ENCODE results near the gene TMEM236. TPM values are rescaled to one million over a fixed set of nuclear protein-coding genes. Genes with fewer than 3 reads are reported as not detected.

Gene TMEM236, protein sequence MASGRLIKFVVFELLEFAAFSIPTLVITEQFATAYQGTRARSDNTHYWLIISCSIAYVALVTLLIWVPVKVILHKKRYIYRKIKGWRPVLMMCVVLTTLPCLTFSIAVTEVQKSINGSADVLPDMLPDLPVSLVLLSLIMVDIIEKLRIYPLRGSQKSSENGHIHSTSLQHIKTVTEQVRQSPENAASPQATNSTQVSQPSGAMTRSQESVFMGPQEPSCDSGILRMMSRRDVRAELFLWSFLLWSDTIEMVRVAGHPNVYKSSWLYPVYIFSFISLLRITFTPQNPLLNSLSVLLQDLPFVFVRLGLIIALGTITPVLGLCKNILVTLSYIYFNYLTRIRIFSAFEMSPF
- total RNA-seq (under 1 TPM; 0.17 TPM), polyA plus RNA-seq (under 1 TPM in 1 of 2 donors, not detected in 1; 0.03 TPM)

DNA sequence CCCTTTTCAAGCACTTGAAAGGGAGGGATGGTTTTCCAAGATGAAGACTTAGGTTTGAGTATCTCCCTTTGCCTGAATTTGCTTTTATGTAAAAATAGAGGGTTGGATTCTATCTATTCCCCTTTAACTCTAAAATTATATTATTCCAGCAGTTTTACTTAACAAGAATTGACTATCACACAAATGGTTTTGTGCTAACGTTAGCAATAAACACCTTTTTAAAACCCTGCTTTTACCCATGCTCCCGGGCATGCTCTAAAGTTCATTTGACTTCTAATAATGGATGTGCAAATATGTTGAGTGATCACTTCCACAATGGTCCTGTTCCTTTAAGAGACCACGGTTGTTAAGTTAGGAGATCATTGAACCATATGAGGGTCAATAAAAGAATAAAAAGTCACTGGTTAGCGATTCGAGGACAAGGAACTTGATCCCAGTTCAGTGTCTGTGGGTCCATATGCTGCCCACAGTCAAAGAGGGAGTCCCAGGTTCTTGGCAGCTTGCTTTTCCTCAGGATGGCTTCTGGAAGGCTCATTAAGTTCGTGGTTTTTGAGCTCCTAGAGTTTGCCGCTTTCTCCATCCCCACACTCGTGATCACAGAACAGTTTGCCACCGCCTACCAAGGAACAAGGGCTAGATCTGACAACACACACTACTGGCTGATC lies at the start of gene TMEM236:
Gene TMEM236, plus strand, starts transcription at position 421 of the 665 bp plus-strand sequence. Its CDS starts 95 bp downstream, at position 516.
- H3K4me3 ChIP-seq (ENCODE audit: low read length in 2 of 2): no peak within 1 kb of the TSS
- no peaks in the 10 kb centered on the region for H3K9me3 ChIP-seq (ENCODE audit: control insufficient read depth in 1 of 2, low read length in 2 of 2)
- Mint-ChIP-seq H3K27me3 (no peaks in the 10 kb centered on the region), H3K4me1 (peaks cover 2 to 4% (median 3%) of the 10 kb centered on the region in 4 donors), H3K4me3 (no peak within 1 kb of the TSS), H3K36me3 (no peaks in the 10 kb centered on the region), H3K9me3 (no peaks in the 10 kb centered on the region), H3K27ac (no peak within 1 kb of the TSS)
- H3K4me1 ChIP-seq (ENCODE audit: insufficient read depth, low read length): no peaks in the 10 kb centered on the region
- ChIA-PET CTCF (ENCODE audit: partially characterized antibody) (no interaction called here), POLR2A (ENCODE audit: partially characterized antibody) (no interaction called here)
- DNase-seq: no peak
- no peak within 1 kb of the TSS for H3K27ac ChIP-seq (ENCODE audit: low read depth, low read length)
- no peaks in the 10 kb centered on the region for H3K27me3 ChIP-seq (ENCODE audit: insufficient read depth, low read length)
- H3K36me3 ChIP-seq (ENCODE audit: insufficient read depth, low read length): no peaks in the 10 kb centered on the region
- intact Hi-C loops (cut with micrococcal nuclease): no loop called here

DNA sequence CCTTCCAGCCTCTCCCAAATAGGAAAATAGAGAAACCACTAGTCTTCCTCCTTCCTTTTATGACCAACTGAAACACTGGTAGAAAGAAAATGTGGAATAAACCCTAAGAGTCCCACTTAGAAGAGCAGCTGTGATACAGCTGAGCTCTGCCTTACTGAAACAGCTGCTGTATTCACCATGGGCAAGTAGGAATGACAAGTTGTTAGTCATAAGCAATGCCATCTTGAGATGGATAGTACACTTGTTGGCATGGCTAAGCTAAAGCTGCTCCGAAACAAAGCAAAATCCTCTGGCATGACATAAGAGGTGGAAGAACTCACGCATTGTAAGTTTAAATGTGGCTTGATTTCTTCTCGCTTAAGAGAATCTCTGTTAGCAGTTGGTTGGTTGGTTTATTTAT lies 48.3 kb upstream of the TMEM236 start:
- Mint-ChIP-seq H3K4me3 (no peak overlapping the region), H3K27ac (peak overlapping the region in 3 of 7 donors; percentile 3 to 53 (median 16)), H3K36me3 (peaks cover 31 to 54% of the 10 kb centered on the region in 2 donors), H3K27me3 (no peaks in the 10 kb centered on the region), H3K9me3 (no peaks in the 10 kb centered on the region), H3K4me1 (no peaks in the 10 kb centered on the region)
- H3K36me3 ChIP-seq (ENCODE audit: insufficient read depth, low read length): peaks cover 10% of the 10 kb centered on the region
- no peak for DNase-seq
- H3K27me3 ChIP-seq (ENCODE audit: insufficient read depth, low read length): no peaks in the 10 kb centered on the region
- H3K9me3 ChIP-seq (ENCODE audit: control insufficient read depth in 1 of 2, low read length in 2 of 2): no peaks in the 10 kb centered on the region
- intact Hi-C loops (cut with micrococcal nuclease): no loop called here
- H3K4me3 ChIP-seq (ENCODE audit: low read length in 2 of 2): no peak overlapping the region
- H3K27ac ChIP-seq (ENCODE audit: low read depth, low read length): no peak overlapping the region
- POLR2A ChIA-PET (ENCODE audit: partially characterized antibody): no interaction called here
- H3K4me1 ChIP-seq (ENCODE audit: insufficient read depth, low read length): no peaks in the 10 kb centered on the region
- CTCF ChIA-PET (ENCODE audit: partially characterized antibody): no interaction called here

DNA sequence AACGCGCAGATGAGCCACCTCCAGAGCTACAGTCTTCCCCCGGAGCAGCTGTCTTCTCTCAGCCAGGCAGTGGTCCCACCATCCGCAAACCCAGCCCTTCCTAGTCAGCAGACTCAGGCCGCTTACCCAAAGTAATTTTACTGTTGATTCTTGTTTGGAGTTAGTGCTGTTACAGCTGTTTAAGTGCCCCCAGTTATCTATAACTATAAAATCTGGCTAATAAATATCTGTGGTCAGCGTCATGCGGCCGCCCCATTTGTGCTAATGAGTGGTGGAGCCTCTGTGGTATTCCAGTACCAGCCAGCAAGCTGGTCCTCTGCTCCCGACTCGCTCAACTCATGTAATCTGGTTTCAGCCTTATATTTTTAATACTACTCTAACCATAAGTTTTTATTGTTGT lies 43.2 kb upstream of the TMEM236 start:
- no peak for DNase-seq
- intact Hi-C loops (cut with micrococcal nuclease): no loop called here
- Histone ChIP-seq H3K27ac (ENCODE audit: low read depth, low read length) (no peak overlapping the region), H3K4me1 (ENCODE audit: insufficient read depth, low read length) (no peaks in the 10 kb centered on the region), H3K27me3 (ENCODE audit: insufficient read depth, low read length) (no peaks in the 10 kb centered on the region), H3K9me3 (ENCODE audit: control insufficient read depth in 1 of 2, low read length in 2 of 2) (no peaks in the 10 kb centered on the region), H3K36me3 (ENCODE audit: insufficient read depth, low read length) (peaks cover 44% of the 10 kb centered on the region), H3K4me3 (ENCODE audit: low read length in 2 of 2) (no peak overlapping the region)
- H3K27me3 Mint-ChIP-seq: no peaks in the 10 kb centered on the region
- H3K4me3 Mint-ChIP-seq: no peak overlapping the region
- peak overlapping the region in 1 of 7 donors; percentile 81 for H3K27ac Mint-ChIP-seq
- no peaks in the 10 kb centered on the region for H3K4me1 Mint-ChIP-seq
- ChIA-PET CTCF (ENCODE audit: partially characterized antibody) (interaction anchor here (1.6 kb wide), 1 partner anchor 29 kb away, joined by 5 read pairs; no protein-coding TSS in a partner anchor), POLR2A (ENCODE audit: partially characterized antibody) (no interaction called here)
- H3K9me3 Mint-ChIP-seq: no peaks in the 10 kb centered on the region
- peaks cover 53 to 73% of the 10 kb centered on the region in 2 donors for H3K36me3 Mint-ChIP-seq

DNA sequence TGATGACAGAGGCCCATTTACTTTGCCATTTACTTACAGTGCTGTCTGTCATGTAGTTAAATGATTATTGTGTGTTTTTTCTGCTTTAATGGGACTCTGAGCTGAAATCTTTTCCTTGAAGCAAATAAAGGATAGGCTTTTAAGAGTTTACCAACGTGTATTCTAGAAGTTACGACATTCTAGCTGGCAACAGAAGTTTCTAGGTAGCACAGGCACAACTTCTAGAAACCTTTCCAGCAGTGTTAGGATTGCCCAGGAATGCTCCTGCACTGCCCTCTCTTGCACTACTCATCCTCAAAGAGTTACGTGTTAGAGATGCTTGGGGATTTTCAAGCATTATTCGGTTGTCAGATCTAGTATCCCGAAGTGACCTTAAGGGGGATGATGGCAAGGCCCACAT lies 42.5 kb upstream of the TMEM236 start:
- H3K36me3 ChIP-seq (ENCODE audit: insufficient read depth, low read length): peaks cover 48% of the 10 kb centered on the region

DNA sequence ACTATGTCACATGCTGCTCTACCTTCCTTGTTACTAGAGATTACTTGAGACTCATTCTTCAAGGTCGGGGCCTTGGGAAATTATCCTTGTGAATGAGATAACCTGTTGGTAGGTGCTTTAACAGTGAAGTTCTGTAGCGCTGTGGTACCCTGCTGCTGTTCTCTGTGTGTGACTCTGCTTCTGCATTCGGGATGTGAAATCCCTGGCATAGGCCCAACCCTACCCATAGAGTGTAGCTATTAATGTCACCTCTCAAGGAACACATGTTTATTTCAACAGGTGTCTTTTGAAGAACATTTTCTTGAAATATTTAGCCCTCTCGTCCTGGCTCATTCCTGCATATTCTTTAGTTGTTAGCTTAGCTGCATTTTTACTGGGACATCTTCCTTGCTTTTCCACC lies 41.8 kb upstream of the TMEM236 start:
- H3K27ac Mint-ChIP-seq: no peak overlapping the region
- intact Hi-C loops (cut with micrococcal nuclease): no loop called here
- POLR2A ChIA-PET (ENCODE audit: partially characterized antibody): no interaction called here
- H3K27me3 Mint-ChIP-seq: no peaks in the 10 kb centered on the region
- Histone ChIP-seq H3K4me1 (ENCODE audit: insufficient read depth, low read length) (no peaks in the 10 kb centered on the region), H3K9me3 (ENCODE audit: control insufficient read depth in 1 of 2, low read length in 2 of 2) (no peaks in the 10 kb centered on the region), H3K27me3 (ENCODE audit: insufficient read depth, low read length) (no peaks in the 10 kb centered on the region), H3K4me3 (ENCODE audit: low read length in 2 of 2) (no peak overlapping the region), H3K27ac (ENCODE audit: low read depth, low read length) (no peak overlapping the region), H3K36me3 (ENCODE audit: insufficient read depth, low read length) (peaks cover 53% of the 10 kb centered on the region)
- no peak for DNase-seq
- H3K4me1 Mint-ChIP-seq: no peaks in the 10 kb centered on the region
- CTCF ChIA-PET (ENCODE audit: partially characterized antibody): interaction anchor here (0.8 to 1.6 kb wide), 2 partner anchors 27 to 62 kb away, joined by 3 to 5 read pairs; no protein-coding TSS in a partner anchor
- peaks cover 64 to 78% of the 10 kb centered on the region in 2 donors for H3K36me3 Mint-ChIP-seq
- H3K9me3 Mint-ChIP-seq: no peaks in the 10 kb centered on the region
- H3K4me3 Mint-ChIP-seq: no peak overlapping the region

More for the DNA sequence above, 42.5 kb upstream of the TMEM236 start:
- no peaks in the 10 kb centered on the region for H3K27me3 ChIP-seq (ENCODE audit: insufficient read depth, low read length)
- H3K4me3 Mint-ChIP-seq: no peak overlapping the region
- ChIA-PET POLR2A (ENCODE audit: partially characterized antibody) (no interaction called here), CTCF (ENCODE audit: partially characterized antibody) (interaction anchor here (0.7 to 1.6 kb wide), 3 partner anchors 28 to 61 kb away, joined by 3 to 5 read pairs (median 3); no protein-coding TSS in a partner anchor)
- H3K27ac Mint-ChIP-seq: no peak overlapping the region
- H3K27ac ChIP-seq (ENCODE audit: low read depth, low read length): no peak overlapping the region
- no peak for DNase-seq
- intact Hi-C loops (cut with micrococcal nuclease): no loop called here
- no peaks in the 10 kb centered on the region for H3K4me1 Mint-ChIP-seq
- H3K36me3 Mint-ChIP-seq: peaks cover 60 to 76% of the 10 kb centered on the region in 2 donors
- H3K27me3 Mint-ChIP-seq: no peaks in the 10 kb centered on the region
- no peaks in the 10 kb centered on the region for H3K9me3 ChIP-seq (ENCODE audit: control insufficient read depth in 1 of 2, low read length in 2 of 2)
- no peaks in the 10 kb centered on the region for H3K4me1 ChIP-seq (ENCODE audit: insufficient read depth, low read length)
- H3K9me3 Mint-ChIP-seq: no peaks in the 10 kb centered on the region
- no peak overlapping the region for H3K4me3 ChIP-seq (ENCODE audit: low read length in 2 of 2)

DNA sequence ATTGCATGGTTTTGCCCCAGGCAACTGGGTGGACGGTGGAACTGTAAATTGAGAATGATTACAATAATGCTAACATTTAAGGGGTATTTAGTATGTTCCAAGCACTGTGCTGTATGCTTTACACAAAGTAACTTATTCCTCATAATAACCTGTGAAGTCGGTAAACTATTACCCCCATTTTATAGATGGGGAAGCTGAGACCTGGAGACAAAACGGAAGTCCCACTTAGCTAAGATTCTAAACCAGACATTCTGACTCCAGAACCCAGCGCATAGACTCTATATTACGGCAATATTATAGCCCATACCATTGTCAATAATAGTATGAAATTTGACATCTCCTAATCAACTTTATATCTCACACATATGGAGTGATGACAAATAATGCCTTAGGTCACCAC lies 39.9 kb upstream of the TMEM236 start:
- ChIA-PET CTCF (ENCODE audit: partially characterized antibody) (no interaction called here), POLR2A (ENCODE audit: partially characterized antibody) (no interaction called here)
- Mint-ChIP-seq H3K9me3 (no peaks in the 10 kb centered on the region), H3K36me3 (peaks cover 74 to 83% of the 10 kb centered on the region in 2 donors), H3K27ac (no peak overlapping the region), H3K4me3 (no peak overlapping the region), H3K4me1 (no peaks in the 10 kb centered on the region), H3K27me3 (no peaks in the 10 kb centered on the region)
- Histone ChIP-seq H3K9me3 (ENCODE audit: control insufficient read depth in 1 of 2, low read length in 2 of 2) (no peaks in the 10 kb centered on the region), H3K27me3 (ENCODE audit: insufficient read depth, low read length) (no peaks in the 10 kb centered on the region), H3K4me1 (ENCODE audit: insufficient read depth, low read length) (no peaks in the 10 kb centered on the region), H3K27ac (ENCODE audit: low read depth, low read length) (no peak overlapping the region), H3K4me3 (ENCODE audit: low read length in 2 of 2) (no peak overlapping the region), H3K36me3 (ENCODE audit: insufficient read depth, low read length) (peaks cover 56% of the 10 kb centered on the region)
- no peak for DNase-seq
- intact Hi-C loops (cut with micrococcal nuclease): no loop called here

DNA sequence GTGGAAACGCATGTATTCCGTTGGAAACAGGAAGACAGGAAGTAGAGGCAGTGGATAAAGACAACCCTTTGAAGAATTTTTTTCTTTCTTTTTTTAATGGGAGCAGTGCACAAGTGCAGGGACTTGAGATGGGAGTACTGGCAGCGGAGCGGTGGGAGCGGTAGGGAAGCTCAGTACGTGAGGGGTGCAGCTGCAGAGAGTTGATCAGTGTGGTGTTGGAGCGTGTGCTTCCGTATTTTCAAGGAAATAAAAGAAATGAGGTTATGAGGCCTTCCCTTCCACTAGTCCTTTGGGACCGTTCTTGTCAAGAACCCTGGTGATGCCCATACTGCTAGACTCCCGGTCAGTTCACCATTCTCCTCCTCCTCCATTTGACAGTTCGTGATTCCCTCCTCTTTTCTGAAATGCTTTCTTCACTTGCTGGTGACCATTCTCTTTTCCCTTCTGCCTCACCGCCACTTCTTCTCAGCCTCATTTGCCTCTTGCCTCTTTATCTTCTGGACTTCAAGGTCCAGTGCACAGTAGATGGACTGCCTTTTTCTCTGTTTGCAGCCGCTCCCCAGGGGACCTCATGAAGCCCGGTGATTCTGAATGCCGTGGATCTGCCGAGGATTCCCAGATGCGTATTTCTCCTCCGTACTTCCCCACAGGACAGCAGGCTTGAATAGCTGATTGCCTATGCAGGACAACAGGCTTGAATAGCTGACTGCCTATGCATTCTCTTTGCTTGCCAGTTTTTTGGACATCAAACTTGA lies 39.1 kb upstream of the TMEM236 start:
- ChIA-PET CTCF (ENCODE audit: partially characterized antibody) (no interaction called here), POLR2A (ENCODE audit: partially characterized antibody) (no interaction called here)

More for the DNA sequence above, 39.1 kb upstream of the TMEM236 start:
- Mint-ChIP-seq H3K4me3 (no peak overlapping the region), H3K27me3 (no peaks in the 10 kb centered on the region), H3K4me1 (no peaks in the 10 kb centered on the region), H3K9me3 (peaks cover 0 to 2% (median 0%) of the 10 kb centered on the region in 8 donors), H3K27ac (no peak overlapping the region), H3K36me3 (peaks cover 81 to 83% of the 10 kb centered on the region in 2 donors)
- no peaks in the 10 kb centered on the region for H3K4me1 ChIP-seq (ENCODE audit: insufficient read depth, low read length)
- H3K9me3 ChIP-seq (ENCODE audit: control insufficient read depth in 1 of 2, low read length in 2 of 2): no peaks in the 10 kb centered on the region
- no peak for DNase-seq
- H3K27ac ChIP-seq (ENCODE audit: low read depth, low read length): no peak overlapping the region
- no peak overlapping the region for H3K4me3 ChIP-seq (ENCODE audit: low read length in 2 of 2)
- H3K27me3 ChIP-seq (ENCODE audit: insufficient read depth, low read length): no peaks in the 10 kb centered on the region
- H3K36me3 ChIP-seq (ENCODE audit: insufficient read depth, low read length): peaks cover 56% of the 10 kb centered on the region
- intact Hi-C loops (cut with micrococcal nuclease): no loop called here
